ENCODE results near the gene FCN2.

The FCN2 gene

DNA sequence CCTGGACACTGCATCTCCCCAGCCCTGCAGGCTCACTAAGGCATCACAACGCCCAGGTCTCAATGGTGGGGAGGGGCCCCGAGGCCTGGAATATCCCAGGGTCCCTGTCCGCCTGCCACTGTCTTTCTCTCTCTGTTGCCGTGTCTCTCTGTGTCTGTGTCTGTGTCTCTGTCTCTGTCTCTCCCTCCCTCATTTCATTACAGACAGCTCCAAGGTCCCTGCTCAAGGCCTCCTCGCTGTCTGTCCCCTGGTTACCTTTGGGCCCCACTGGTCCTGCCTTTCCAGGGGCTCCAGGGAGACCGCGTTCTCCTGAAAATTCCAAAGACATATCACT, 33.9 kb downstream of the FCN2 start:
- DNase-seq (ENCODE audit: extremely low read depth, low read depth), result no peak
- TF ChIP-seq, protein P1, sequence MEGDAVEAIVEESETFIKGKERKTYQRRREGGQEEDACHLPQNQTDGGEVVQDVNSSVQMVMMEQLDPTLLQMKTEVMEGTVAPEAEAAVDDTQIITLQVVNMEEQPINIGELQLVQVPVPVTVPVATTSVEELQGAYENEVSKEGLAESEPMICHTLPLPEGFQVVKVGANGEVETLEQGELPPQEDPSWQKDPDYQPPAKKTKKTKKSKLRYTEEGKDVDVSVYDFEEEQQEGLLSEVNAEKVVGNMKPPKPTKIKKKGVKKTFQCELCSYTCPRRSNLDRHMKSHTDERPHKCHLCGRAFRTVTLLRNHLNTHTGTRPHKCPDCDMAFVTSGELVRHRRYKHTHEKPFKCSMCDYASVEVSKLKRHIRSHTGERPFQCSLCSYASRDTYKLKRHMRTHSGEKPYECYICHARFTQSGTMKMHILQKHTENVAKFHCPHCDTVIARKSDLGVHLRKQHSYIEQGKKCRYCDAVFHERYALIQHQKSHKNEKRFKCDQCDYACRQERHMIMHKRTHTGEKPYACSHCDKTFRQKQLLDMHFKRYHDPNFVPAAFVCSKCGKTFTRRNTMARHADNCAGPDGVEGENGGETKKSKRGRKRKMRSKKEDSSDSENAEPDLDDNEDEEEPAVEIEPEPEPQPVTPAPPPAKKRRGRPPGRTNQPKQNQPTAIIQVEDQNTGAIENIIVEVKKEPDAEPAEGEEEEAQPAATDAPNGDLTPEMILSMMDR (IDR thresholded peaks at IDR 0.05; ENCODE audit: low read depth, low read length), result no peak

DNA sequence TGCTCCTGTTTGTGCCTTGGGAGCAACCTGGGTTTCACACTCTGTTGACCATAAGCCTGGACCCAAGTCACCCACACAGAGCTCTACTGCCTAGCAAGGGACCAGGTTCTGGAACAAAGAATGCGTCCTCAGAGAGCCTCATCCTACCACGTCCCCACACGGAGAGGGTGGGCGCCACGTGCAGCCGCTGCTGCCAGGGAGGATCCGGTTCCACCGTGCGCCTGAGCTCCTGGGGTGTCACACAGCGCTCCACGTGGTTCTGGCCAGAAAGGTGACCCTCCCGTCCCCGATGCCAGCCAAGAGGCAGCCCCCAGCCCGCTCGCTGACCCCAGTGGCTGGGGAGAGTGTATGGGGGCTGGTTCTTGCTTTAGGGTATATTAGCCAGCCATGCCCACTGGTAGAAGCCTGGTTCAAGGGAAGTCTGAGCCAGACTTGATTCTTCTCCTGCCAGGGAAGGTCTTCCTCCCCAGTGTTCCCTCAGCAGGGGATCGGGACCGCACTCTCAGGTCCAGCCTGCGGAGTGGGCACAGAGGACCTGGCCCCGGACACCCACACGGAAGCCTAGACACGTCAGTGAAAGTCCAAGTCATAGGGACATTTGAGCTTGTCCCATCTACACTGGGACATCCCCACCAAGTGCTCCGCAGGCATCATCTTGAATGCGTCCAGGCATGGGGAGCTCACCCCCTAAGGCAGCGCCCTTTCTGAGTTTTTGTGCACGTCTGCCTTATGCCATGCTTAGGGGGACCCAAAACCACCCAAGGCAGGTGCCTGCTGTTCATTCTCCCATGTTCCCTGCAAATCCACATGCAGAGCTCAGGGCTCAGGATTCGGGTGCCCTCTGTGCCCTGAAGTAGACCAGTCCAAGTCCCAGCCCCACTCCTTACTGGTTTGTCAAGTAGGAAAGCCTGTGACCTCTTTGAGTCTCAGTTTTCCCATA, 34.7 kb downstream of the FCN2 start:
- no peak for DNase-seq (ENCODE audit: extremely low read depth, low read depth)
- TF ChIP-seq, protein P1 (IDR thresholded peaks at IDR 0.05; ENCODE audit: low read depth, low read length), result no peak

DNA sequence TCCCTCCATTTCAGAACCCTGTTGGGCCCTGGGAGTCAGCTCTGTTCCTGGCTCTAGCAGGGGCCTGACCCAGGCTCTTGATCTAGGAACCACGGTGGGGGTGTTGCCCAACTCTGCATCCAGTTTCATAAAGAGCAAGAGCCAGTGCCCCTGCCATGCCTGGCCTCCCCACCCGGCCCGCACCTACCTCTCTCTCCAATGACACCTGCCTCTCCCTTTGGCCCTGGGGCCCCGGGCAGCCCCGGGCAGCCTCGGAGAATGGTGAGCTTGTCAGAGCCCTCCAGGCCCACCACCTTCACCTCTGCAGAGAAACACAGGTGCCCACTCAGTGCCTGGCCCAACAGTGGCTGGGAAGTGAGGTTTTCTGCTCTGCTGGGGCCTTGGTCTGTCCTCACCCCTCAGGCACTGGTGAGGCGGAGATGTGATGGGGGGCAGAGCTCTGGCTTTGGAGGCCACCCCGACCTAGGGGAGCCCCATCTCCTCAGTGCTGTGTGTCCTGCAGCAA, 35.6 kb downstream of the FCN2 start:
- DNase-seq (ENCODE audit: extremely low read depth, low read depth), result no peak
- TF ChIP-seq, protein P1 (IDR thresholded peaks at IDR 0.05; ENCODE audit: low read depth, low read length), result no peak

DNA sequence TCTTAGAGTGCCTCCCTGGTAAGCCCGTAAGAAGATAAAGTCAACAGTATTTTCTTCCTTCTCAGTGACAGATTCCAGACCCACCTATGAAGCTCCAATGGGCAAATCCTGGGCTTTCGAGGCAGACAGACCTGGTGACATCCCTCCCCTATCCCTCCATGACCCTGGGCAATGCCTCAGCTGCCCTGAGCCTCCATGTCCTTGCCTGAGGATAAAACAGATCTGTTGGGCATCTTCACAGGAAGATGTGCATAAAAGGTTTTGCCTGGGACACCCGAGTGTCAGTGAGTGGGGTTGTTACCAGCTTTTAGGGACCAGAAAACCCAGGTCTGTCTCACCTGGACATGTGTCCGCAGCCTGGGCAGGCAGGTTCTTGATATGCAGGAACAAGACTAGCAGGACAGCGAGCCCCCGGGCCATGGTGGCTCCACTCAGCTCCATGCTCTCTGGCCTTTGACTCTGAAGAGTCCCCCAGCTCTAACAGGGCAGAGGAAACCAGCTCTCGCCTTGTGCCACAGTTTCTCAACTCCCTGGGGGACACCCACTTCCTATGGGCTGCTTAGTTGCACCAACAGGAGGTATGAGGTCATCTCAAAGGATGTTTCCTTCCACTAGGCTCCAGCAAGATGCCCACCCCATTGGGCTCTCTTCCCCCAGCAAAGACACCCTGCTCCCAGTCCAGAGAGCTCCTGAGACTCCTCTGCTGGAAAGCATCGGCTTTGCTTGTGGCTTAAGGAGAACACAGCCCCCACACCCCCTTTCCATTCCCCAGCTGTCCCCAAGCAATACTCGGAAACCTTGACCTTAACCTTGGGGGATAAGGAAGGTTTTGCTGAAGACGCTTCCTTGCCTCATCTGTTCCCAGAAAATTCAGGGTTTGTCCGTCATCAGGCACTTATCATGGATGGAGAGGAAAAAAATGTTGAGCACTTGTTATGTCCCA, 37.1 kb downstream of the FCN2 start, which contains the start of gene FCN1:
TSS of gene FCN1 (minus strand) at position 482 of the 943 bp plus-strand sequence. CDS start at position 441, 41 bp downstream.
- no peak for DNase-seq (ENCODE audit: extremely low read depth, low read depth)

DNA sequence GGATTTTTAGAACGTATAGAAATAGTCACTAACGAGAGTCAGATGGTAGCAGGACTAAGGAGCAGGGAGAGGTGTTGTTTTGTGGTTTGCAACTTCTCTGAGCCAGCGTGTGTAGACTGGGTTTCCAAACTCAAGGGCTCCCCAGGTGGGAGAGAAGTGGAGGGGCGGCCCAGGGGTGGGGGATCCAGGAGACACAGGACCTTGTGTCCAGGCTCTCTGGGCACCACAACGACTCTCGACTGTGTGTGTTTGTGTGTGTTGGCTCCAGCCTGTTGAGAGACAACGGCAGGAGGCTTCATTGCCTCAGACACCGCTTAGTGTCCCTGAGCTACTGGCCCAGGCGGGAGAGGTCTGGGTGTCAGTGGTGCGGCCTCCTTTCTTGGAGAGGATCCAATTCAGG, 38.0 kb downstream of the FCN2 start:
- DNase-seq (ENCODE audit: extremely low read depth, low read depth), result no peak
- TF ChIP-seq, protein P1 (IDR thresholded peaks at IDR 0.05; ENCODE audit: low read depth, low read length), result no peak

More for the DNA sequence above, 37.1 kb downstream of the FCN2 start, which contains the start of gene FCN1:
- TF ChIP-seq, protein P1 (IDR thresholded peaks at IDR 0.05; ENCODE audit: low read depth, low read length), result no peak

DNA sequence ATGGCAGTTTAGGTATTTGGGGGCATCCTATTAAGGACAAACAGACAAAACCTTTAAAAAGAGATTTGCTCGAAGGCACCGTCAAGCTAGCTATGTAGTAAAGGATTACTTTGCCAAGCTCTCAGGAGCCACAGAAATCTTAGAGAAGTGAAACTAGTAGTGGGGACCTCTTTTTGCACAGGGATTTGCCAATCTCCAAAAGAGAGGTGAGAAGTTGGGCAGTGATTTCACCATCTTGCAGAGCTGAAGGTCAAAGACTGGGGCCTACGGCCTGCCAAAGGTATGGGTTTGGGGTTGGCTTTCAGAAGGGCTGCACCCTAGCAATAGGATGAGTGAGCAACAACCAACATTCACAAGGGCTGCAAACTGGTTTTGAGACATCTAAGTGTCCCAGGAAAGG, 38.7 kb downstream of the FCN2 start:
- DNase-seq (ENCODE audit: extremely low read depth, low read depth), result no peak
- TF ChIP-seq, protein P1 (IDR thresholded peaks at IDR 0.05; ENCODE audit: low read depth, low read length), result no peak
